Activated CD4-positive, alpha-beta T cell treated with anti-CD3 and anti-CD28 coated beads, Interleukin-2, Interleukin-6, amounts not matched to agents 100 ng/mL and 50 ng/mL, durations not matched to agents 16 hours and 8 hours (primary cell): ENCODE measurements around the gene APBA3.
A peak's percentile ranks its signal among the peaks of the same experiment; 100 is the strongest.

Experiments used
- DNase-seq: peaks from one replicate; pipeline ENCODE4 v3.0.0-alpha.2; 2020

The APBA3 gene

DNA sequence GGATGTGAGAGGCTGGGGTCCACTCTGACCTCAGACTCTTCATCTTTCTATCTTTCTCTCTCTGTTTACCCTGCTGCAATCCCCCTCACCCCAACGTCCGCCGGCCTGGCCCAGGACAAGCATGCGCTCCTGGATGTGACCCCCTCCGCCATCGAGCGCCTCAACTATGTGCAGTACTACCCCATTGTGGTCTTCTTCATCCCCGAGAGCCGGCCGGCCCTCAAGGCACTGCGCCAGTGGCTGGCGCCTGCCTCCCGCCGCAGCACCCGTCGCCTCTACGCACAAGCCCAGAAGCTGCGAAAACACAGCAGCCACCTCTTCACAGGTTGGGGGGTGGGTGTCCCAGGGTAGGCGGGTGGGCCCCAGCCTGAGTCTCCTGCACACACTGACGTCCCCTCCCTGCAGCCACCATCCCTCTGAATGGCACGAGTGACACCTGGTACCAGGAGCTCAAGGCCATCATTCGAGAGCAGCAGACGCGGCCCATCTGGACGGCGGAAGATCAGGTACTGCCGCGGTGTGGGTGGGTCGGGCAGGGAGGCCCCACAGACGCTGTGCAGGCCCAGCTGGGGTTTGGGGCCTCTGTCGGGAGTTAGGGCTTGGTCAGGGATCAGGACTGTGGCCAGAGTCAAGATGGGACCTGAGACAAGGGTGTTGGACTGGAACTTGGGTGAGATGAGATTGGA is 15.0 kb downstream of the APBA3 start:
- DNase-seq: no peak

DNA sequence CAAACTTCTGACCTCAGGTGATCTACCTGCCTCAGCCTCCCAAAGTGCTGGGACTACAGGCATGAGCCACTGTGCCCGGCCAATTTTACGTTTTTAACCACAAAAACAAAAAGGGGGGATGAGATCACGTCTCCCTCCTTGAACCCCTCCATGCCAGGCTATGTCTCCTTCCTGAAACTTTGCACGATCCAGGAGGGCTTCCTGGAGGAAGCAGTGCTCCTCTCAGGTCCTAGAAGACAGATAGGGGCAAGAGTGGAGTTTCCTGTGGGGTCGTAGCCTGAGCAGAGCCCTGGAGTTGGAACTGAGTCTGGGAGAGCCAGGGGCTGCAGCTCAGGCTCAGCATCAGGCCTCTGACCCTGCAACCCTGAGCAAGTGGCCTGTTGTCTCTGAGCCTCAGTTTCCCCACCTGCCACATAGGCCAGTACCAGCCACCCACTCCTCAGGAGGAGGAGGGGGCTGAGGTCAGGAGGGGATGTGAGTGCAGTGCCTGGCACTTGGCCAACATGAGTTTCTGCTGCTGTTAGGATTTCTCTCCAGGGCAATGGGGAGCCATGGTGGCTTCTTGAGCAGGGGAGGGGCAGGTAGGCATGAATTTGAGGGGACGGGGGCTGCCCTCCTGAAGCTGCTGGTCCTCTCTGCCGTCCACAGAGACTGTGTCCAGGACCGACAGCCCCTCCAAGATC is 16.0 kb downstream of the APBA3 start:
- DNase-seq: no peak

DNA sequence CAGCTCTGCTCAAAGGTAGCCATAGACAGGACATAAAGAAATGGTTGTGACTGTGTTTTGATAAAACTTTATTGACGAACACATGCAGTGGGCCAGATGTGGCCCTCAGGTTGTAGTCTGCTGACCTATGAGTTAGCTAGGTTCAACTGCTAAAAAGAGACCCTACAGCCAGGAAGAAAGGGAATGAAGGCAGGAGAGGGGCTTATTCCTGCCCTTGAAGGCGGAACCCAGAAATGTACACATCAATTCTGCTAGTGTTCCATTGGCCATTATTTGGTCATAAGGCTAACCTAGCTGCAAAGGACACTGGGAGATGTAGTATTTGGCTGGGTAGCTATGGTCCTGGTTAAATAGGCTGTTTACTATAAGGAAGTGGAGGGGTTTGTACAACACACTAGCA is 18.0 kb downstream of the APBA3 start:
- no peak for DNase-seq

DNA sequence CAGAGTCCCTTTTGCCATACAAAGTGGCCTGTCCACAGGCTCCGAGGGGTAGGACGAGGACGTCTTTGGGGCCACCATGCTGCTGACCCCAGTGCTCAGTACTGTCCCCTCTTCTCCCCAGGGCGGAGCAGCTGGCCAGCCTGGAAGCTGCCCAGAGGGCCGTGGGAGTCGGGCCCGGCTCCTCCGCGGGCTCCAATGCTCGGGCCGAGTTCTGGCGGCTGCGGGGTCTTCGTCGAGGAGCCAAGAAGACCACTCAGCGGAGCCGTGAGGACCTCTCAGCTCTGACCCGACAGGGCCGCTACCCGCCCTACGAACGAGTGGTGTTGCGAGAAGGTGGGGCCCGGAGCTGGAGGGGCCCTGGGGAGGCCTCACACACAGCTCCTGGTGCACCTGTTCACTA is 21.1 kb downstream of the APBA3 start:
- DNase-seq: no peak

DNA sequence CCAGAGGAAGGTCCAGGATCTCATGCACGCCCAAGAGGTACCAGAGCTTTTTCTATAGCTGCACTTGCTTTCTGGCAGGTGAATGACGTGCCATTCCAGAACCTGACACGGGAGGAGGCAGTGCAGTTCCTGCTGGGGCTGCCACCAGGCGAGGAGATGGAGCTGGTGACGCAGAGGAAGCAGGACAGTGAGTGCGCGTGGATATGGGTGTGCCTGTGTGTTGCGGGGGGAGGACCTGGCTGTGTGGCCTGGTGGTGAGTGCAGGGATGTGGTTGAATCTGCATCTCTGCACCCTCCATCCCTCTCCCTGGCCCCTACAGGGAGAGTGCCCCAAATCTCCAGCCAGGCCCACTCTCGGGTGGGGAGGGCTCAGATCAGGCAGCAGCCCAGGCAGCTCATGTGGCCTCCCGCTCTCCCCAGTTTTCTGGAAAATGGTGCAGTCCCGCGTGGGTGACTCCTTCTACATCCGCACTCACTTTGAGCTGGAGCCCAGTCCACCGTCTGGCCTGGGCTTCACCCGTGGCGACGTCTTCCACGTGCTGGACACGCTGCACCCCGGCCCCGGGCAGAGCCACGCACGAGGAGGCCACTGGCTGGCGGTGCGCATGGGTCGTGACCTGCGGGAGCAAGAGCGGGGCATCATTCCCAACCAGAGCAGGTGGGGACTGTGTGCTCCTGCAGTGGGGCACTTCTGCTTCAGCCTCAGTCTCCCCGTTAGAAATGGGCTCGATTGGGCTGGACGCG is 22.8 kb downstream of the APBA3 start:
- no peak for DNase-seq

DNA sequence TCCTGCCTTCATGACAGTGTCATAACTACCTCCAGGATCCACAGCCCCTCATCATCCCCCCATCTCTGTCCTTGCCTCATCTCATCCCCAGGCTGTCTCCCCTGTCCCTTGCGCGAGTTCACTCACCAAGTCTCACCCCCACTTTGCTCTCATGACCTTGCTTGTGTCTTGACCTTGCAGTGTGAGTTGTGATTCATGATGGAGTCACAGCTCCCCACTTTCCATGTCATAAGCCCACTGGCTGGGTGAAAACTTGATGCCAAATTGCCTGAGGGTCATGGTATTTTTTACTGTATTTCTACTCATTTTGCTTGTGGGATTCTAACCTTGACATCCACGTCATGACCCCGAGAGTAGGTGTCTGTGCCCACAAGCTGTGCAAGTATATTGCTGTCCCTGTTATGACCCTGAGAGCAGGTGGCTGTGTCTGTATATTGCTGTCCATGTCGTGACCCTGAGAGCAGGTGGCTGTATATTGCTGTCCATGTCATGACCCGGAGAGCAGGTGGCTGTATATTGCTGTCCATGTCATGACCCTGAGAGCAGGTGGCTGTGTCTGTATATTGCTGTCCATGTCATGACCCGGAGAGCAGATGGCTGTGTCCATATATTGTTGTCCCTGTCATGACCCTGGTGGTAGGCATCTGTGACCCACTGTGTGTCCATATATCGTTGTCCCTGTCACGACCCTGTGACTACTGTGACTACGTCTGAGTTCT is 23.8 kb downstream of the APBA3 start:
- no peak for DNase-seq

DNA sequence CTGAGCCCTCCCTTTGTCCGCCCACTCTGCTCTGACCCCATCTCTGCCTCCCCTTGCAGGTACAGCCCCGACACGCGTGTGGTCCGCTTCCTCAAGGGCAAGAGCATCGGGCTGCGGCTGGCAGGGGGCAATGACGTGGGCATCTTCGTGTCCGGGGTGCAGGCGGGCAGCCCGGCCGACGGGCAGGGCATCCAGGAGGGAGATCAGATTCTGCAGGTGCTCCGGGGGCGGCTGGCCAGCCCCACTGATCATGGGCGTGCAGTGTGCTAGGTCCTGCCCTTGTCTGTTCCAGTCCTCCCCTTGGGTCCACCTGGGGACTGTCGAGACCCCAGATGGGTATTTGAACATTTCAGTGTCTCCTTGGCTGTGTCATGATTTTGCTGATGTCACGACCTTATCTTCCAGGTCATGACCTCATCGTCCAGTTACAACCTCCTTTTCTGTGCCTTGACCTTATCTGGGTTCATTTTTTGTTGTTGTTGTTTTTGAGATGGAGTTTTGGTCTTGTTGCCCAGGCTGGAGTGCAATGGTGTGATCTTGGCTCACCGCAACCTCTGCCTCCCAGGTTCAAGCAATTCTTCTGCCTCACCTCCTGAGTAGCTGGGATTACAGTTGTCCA is 25.3 kb downstream of the APBA3 start:
- DNase-seq: no peak

DNA sequence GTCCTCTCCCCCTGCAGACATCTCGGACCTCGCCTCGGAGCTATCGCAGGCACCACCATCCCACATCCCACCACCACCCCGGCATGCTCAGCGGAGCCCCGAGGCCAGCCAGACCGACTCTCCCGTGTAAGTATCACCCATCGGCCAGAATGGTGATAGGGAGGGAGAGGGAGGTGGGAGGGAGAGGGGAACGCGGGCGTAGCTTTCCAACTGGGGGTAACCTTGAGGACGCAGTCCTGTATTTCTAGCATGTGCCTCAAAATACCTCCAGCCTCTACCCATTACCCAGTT is 27.2 kb downstream of the APBA3 start:
- DNase-seq: no peak

DNA sequence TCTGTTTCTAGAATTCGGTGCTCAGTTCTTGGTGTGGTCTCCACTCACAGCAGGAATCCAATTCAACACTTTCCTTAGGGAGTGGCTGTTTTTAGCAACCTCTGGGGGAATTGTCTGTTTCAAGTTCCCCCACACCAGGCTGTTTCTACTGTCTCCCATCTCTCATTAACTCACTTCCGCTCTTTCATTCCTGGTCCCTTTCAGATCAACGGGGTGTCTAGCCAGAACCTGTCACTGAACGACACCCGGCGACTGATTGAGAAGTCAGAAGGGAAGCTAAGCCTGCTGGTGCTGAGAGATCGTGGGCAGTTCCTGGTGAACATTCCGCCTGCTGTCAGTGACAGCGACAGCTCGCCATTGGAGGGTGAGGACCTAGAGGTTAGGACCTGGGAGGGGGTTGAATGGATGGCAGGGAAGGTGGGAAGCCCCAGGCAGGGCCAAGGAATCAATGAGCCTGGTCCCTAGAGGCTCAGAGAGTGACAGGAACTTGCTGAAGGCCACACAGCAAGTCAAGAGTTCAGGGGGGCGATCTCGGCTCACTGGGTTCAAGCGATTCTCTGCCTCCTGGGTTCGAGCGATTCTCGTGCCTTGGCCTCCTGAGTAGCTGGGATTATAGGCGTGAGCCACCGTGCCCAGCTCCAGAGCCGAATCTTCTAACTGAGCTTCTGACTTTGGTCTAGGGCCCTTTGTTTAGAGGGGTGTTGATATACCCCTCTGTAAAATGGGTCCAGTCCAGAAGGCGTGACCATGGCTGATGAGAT is 27.8 kb downstream of the APBA3 start:
- no peak for DNase-seq

DNA sequence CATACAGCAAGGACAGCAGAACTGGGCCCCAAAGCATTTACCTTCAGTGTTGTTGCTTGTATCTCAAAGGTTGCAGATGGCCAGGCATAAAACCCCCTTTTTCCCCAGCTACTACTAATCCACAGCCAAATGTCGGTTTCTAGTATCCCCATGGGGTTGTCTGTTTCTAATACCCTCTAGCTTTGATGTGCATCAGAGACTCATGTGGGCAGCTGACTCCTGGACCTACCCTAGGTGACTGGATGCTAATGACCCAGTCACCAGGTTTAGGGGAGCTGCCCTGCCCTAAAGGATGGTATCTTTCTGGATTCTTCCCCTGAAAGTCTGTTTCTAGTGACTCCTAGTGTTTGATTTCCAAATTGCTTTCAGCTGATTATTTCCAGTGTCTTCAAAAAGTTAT is 29.4 kb downstream of the APBA3 start:
- no peak for DNase-seq

DNA sequence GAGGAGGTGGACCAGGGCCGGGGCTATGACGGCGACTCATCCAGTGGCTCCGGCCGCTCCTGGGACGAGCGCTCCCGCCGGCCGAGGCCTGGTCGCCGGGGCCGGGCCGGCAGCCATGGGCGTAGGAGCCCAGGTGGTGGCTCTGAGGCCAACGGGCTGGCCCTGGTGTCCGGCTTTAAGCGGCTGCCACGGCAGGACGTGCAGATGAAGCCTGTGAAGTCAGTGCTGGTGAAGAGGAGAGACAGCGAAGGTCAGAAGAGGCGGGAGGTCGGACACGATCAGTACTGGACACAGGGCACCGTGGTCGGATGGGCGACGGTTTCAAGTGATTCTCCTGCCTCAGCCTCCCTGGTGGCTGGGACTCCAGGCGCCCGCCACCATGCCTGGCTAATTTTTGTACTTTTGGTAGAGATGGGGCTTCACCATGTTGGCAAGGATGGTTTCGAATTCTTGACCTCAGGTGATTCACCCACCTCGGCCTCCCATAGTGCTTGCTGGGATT is 31.0 kb downstream of the APBA3 start:
- no peak for DNase-seq

DNA sequence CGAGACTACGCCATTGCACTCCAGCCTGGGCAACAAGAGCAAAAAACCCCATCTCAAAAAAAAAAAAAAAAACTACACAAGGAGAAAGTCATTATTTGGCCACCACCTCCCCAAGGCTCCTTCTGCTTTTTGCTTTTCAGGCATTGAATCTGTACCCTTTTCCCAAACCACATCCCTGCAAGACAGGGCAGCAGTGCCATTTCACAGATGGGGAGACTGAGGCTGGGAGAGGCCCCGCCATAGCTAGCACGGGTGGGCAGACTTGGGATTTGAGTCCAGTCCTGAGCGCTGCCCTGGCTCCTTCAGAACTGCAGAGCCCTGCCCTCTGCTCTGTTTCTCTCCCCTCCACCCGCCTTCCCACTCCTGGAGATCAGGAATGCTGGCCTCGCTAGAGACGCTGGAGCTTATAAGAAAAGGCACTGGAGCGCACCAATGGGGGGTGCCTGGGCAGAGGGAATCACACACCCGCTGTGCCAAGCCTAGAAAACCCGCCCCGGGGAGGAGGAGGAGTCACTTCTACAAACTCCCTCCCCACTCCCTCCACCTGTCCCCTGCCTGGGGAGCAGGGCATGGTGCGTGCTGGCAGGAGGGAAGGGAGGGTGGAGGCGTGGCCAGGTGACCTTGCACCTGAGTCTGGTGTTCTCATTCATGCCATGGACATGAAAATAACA is 35.7 kb downstream of the APBA3 start:
- no peak for DNase-seq

DNA sequence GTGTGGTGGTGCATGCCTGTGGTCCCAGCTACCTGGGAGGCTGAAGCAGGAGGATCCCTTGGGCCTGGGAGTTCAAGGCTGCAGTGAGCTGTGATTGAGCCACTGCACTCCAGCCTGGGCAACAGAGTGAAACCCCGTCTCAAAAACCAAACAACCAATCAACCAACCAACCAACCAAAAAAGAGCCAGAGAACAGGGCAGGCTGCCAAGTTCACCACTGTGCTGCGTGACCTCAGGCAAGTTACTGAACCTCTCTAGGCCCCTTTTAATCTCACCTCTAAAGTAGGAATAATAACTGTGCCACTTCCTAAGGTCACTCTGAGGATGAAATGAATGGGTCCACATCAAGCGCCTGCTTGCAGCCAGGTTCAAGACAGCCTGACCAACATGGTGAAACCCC is 36.4 kb downstream of the APBA3 start:
- DNase-seq: no peak

DNA sequence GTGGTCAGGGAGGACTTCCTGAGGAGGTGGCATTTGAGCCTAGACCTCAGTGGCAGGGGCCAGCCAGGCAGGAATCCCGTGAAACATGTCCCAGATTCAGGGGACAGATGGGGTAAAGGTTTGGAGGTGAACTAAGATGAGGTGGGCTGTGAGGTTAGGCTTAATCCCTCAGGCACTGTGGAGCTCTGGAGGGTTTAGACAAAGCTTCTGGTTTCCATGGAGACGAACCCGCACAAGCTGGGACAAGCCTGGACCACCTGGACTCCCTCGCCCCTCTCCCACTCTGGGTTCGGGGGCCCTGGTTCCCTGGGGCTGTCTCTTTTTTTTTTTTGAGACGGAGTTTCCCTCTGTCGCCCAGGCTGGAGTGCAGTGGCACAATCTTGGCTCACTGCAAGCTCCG is 37.6 kb downstream of the APBA3 start:
- DNase-seq: no peak

DNA sequence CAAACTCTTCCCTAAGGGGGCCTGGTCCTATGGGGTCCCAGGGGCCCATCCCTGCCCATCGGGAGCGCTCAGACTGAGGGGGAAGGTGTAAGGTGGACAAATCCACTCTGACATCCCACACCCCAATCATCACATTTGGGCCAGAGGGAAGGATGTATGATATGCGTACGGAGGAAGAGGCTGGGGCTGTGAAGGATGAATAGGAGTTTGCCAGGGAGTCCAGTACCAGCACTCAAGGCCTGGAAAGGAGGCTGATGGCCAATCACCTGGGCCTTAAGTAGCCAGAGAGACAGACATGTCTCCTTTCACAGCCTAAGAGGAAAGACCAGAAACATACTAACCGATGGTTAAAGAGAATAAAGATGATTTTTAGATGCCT is 38.4 kb downstream of the APBA3 start:
- no peak for DNase-seq

DNA sequence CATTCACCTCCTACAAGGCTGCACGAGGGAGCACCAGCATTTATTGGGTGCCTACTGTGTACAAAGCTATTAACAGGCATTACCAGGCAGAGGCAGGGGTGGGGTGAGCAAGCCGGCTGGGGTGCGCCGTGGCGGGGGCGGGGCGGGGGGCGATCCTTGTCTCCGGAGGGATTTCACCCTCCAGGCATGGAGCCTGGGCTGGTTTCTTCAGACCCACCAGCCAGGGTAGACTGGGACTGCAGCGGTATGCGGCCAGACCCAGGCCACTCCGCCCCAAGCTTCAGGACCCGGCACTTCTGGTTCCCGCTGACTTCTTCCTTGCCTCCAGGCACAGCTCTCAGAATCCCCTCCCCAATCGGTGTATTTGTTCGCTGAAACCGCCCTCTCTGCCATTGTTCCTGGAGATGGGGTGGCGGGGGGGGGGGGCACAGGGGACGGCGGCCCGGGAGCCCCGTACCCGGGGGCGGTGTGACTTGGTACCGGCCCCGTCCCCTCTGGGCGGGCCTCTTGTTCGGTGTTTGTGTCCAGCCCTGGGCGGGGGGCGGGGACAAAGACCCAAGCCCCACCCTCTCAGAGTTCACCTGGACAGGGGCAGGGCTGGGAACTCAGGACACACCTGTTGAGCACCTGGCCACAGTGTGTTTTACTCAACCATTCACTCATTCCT is 38.9 kb downstream of the APBA3 start:
- no peak for DNase-seq

DNA sequence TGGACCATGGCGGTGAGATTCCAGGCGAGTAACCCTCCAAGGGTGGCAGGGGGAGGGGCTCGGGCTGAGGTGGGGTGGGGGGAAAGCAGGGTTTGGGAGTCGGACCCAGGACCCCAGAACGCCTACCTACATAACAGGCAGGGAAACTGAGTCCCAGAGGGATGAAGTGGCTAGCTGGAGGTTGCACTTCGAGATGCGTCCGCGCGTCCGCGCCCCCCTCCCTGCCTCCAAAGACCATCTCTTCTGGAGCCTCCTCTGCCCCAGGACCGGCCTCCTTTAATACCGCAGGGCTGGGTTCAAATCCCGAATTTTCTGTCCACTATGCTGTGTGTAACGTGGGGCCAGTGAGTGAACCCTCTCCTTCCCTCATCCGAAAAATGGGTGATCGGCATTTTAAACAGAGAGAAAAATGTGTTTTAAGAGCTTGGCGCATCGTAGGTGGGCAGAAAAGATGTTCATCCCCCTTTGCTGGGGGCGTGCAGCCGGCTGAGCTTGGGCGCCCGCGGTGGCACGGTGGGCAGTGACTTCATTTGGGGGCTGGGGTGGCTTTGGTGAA is 39.5 kb downstream of the APBA3 start:
- DNase-seq: no peak

DNA sequence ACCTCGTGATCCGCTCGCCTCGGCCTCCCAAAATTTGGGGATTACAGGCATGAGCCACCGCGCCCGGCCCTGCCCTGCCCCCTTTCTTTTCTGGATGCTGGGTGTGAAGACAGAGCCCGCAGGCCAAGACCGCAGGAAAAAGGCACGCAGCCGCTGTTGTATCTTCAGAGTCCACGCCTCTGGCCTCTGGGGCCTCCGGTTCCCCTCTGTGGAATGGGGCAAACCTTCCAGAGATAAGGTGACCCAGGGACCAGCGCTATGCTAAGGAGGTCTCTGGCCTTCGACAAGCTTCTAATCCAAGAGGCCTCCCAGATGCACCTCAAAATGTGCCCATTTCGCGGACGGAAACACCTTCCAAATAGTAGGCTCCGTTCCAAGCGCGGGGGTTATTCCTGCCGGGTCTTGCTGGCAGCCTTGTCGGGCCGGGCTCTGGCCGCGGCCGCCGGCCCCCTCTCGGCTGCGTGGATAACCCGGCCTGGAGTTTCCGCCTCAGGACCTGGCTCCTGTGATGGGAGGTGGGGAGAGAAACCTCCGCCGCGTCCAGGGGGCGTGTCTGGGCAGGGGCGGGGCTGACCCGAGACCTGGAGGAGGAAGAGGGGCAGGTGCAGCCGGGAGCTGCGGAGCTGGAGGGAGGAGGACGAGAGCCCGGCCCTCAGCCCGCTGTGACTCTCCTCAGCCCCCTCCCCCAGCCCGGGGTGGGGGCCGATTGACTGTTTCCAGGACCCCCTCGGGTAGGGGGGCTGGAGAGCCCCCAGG is 40.2 kb downstream of the APBA3 start:
- peak; percentile 85 for DNase-seq

DNA sequence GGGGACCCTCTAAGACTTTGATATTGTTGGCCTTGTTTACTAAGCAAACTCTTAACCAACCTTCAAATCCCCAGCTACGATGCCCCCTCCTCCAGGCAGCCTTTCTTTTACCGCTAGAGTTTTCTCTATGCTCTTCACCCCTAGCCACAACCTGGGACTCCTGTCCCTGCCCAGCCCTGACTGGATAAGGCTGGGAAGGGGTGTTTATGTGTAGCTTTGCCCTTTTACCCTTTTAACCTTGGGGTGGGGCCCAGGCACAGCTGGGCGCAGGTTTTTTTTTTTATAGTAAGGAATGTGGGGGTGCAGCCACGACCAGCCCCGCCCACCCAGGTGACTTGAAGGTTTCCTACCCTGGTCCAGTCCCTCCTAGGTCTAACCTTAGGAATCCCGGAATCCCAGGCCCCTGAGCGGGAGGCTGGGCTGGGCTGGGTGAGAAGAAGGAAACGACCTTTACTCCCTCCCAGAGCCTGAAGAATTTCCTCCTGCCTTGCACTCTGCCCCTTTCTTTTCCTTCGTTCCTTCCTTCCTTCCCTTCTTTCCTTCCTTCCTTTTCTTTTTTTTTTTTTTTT is 41.1 kb downstream of the APBA3 start:
- no peak for DNase-seq

DNA sequence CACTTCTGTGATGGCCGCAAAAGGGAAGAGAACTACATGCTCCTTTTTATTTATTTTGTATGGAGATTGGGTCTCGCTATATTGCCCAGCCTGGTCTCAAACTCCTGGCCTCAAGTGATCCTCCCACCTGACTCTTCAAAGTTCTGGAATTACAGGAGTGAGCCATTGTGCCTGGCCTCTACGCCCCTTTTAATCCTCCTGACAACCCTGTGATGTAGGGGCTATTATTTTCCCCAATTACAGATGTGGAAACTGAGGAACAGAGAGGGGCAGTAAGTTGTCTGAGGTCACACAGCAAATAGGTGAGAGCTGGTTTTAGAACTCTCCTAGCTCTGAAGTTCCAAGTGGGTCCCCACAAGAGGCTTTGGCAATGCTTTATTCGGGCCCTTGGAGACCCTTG is 41.6 kb downstream of the APBA3 start:
- no peak for DNase-seq
